WTC11 (cell line): ENCODE data around the gene OXNAD1. TPM values are rescaled to one million over a fixed set of nuclear protein-coding genes. Genes with fewer than 3 reads are reported as not detected.

ENCODE experiments used
- ATAC-seq: fragments of 200-7000 bp; cut with Tn5 transposase; 2 replicates; pipeline ENCODE4 v1.10.0; 2021; ENCODE audit warnings: mild to moderate bottlenecking, moderate library complexity
- CTCF ChIA-PET: fragments of 300-600 bp; sonication (Branson Sonifier 250); formaldehyde crosslinking; loops from one replicate; lab custom pipeline; 2021; ENCODE audit warnings: antibody characterized with exemption; lab: Charles Lee
- POLR2A ChIA-PET: fragments of 350-600 bp; sonication (Branson Sonifier 250); formaldehyde crosslinking; loops from one replicate; lab custom pipeline; 2021; ENCODE audit warnings: antibody characterized with exemption; lab: Charles Lee
- DNase-seq: peaks from one replicate; pipeline ENCODE4 v3.0.0; 2021; ENCODE audit warnings: low spot score
- H3K27ac Mint-ChIP-seq: 2 replicates; pipeline ENCODE4 v1.8.0; 2021; ENCODE audit warnings: mixed read lengths
- H3K27me3 Mint-ChIP-seq: 2 replicates; pipeline ENCODE4 v1.8.0; 2021; ENCODE audit warnings: low read depth, mild to moderate bottlenecking, moderate library complexity, mixed read lengths
- H3K36me3 Mint-ChIP-seq: 2 replicates; pipeline ENCODE4 v1.8.0; 2021; ENCODE audit warnings: mixed read lengths
- H3K4me1 Mint-ChIP-seq: 2 replicates; pipeline ENCODE4 v1.8.0; 2022; ENCODE audit warnings: mixed read lengths
- H3K4me3 Mint-ChIP-seq: 2 replicates; pipeline ENCODE4 v1.8.0; 2021; ENCODE audit warnings: mild to moderate bottlenecking, moderate library complexity, mixed read lengths
- H3K9me3 Mint-ChIP-seq: 2 replicates; pipeline ENCODE4 v1.8.0; 2021; ENCODE audit warnings: mixed read lengths
- AR ChIP-seq: fragments of 250-450 bp; sonication (Bioruptor Pico); IDR thresholded peaks from 2 replicates; pipeline ENCODE4 v1.9.0; 2021; ENCODE audit warnings: mild to moderate bottlenecking
- ATF1 ChIP-seq: sonication (generic); formaldehyde crosslinking; IDR thresholded peaks from 2 replicates; pipeline ENCODE4 v1.8.1; 2023; ENCODE audit warnings: mild to moderate bottlenecking, moderate library complexity, missing genetic modification reagents
- E2F5 ChIP-seq: sonication (generic); formaldehyde crosslinking; IDR thresholded peaks from 2 replicates; pipeline ENCODE4 v1.8.1; 2022; ENCODE audit warnings: mild to moderate bottlenecking, moderate library complexity, missing genetic modification reagents
- ELF4 ChIP-seq: sonication (generic); formaldehyde crosslinking; IDR thresholded peaks from 2 replicates; pipeline ENCODE4 v1.8.1; 2022; ENCODE audit warnings: low read depth, mild to moderate bottlenecking, moderate library complexity, missing genetic modification reagents
- FOXJ3 ChIP-seq: sonication (generic); formaldehyde crosslinking; IDR thresholded peaks from 2 replicates; pipeline ENCODE4 v1.9.0; 2021; ENCODE audit warnings: missing genetic modification reagents, mild to moderate bottlenecking, borderline replicate concordance
- FOXP1 ChIP-seq: sonication (generic); formaldehyde crosslinking; IDR thresholded peaks from 2 replicates; pipeline ENCODE4 v1.8.0; 2022; ENCODE audit warnings: missing genetic modification reagents, mild to moderate bottlenecking, moderate library complexity, borderline replicate concordance
- IRF1 ChIP-seq: sonication (generic); formaldehyde crosslinking; IDR thresholded peaks from 2 replicates; pipeline ENCODE4 v1.8.0; 2023; ENCODE audit warnings: missing genetic modification reagents
- KAT7 ChIP-seq: sonication (generic); formaldehyde crosslinking; IDR thresholded peaks from 2 replicates; pipeline ENCODE4 v1.8.1; 2023; ENCODE audit warnings: missing genetic modification reagents, mild to moderate bottlenecking, borderline replicate concordance
- OVOL2 ChIP-seq: fragments of 250-450 bp; sonication (Bioruptor Pico); IDR thresholded peaks from 2 replicates; pipeline ENCODE4 v1.9.0; 2021; ENCODE audit warnings: mild to moderate bottlenecking, borderline replicate concordance
- PREB ChIP-seq: sonication (generic); formaldehyde crosslinking; IDR thresholded peaks from 2 replicates; pipeline ENCODE4 v1.8.1; 2022; ENCODE audit warnings: mild to moderate bottlenecking, missing genetic modification reagents, moderate library complexity, borderline replicate concordance
- PRRX2 ChIP-seq: fragments of 250-450 bp; sonication (Bioruptor Pico); IDR thresholded peaks from 2 replicates; pipeline ENCODE4 v1.8.0; 2021; ENCODE audit warnings: mild to moderate bottlenecking
- RORB ChIP-seq: fragments of 250-450 bp; sonication (Bioruptor Pico); IDR thresholded peaks from 2 replicates; pipeline ENCODE4 v1.9.0; 2021; ENCODE audit warnings: mild to moderate bottlenecking
- SMAD3 ChIP-seq: sonication (generic); formaldehyde crosslinking; IDR thresholded peaks from 2 replicates; pipeline ENCODE4 v1.8.0; 2022; ENCODE audit warnings: missing genetic modification reagents, mild to moderate bottlenecking, borderline replicate concordance
- ZNF219 ChIP-seq: sonication (generic); formaldehyde crosslinking; IDR thresholded peaks from 2 replicates; pipeline ENCODE4 v1.8.0; 2023; ENCODE audit warnings: missing genetic modification reagents, mild to moderate bottlenecking, borderline replicate concordance
- ZNF423 ChIP-seq: fragments of 250-450 bp; sonication (Bioruptor Pico); IDR thresholded peaks from 2 replicates; pipeline ENCODE4 v2.1.2; 2022; ENCODE audit warnings: mild to moderate bottlenecking, moderate library complexity
- ZNF512 ChIP-seq: sonication (generic); formaldehyde crosslinking; IDR thresholded peaks from 2 replicates; pipeline ENCODE4 v1.8.1; 2022; ENCODE audit warnings: missing genetic modification reagents, borderline replicate concordance
- total RNA-seq: library from RNA; stranded (reverse); gene quantifications from 3 replicates; pipeline ENCODE4 v1.2.3, GENCODE V29; 2021
- TF ChIP-seq, protein P1 (sequence below): sonication (generic); formaldehyde crosslinking; conservative IDR thresholded peaks from 2 replicates; pipeline ENCODE4 v1.8.1; 2022; ENCODE audit warnings: mild to moderate bottlenecking, missing genetic modification reagents
- TF ChIP-seq, protein P2 (sequence below): fragments of 250-450 bp; sonication (Bioruptor Pico); IDR thresholded peaks from 2 replicates; pipeline ENCODE4 v1.9.0; 2021; ENCODE audit warnings: mild to moderate bottlenecking, borderline replicate concordance

The OXNAD1 gene
- total RNA-seq, 1 experiment from 2014 or later = 21.7 TPM

- no peaks in the 10 kb centered on the region for H3K9me3 Mint-ChIP-seq
- ATAC-seq = no peak
- H3K4me3 Mint-ChIP-seq = no peak overlapping the region
- H3K36me3 Mint-ChIP-seq = peaks cover 6% of the 10 kb centered on the region
- H3K27me3 Mint-ChIP-seq = no peaks in the 10 kb centered on the region
- POLR2A ChIA-PET = no interaction called here
- no peak for DNase-seq
- CTCF ChIA-PET = interaction anchor here (2.7 kb wide), 1 partner anchor 32 kb away, joined by 10 read pairs; no protein-coding TSS in a partner anchor
- peaks cover 11% of the 10 kb centered on the region; the same call in 1 of the 2 replicates for H3K4me1 Mint-ChIP-seq
- TF ChIP-seq OVOL2 (CRISPR knock-in tag) (no peak), SMAD3 (CRISPR knock-in tag) (no peak), IRF1 (CRISPR knock-in tag) (no peak), KAT7 (CRISPR knock-in tag) (no peak), PRRX2 (CRISPR knock-in tag) (no peak), PREB (CRISPR knock-in tag) (no peak), ZNF423 (CRISPR knock-in tag) (no peak), FOXP1 (CRISPR knock-in tag) (no peak), RORB (CRISPR knock-in tag) (no peak)
- TF ChIP-seq, protein P1, sequence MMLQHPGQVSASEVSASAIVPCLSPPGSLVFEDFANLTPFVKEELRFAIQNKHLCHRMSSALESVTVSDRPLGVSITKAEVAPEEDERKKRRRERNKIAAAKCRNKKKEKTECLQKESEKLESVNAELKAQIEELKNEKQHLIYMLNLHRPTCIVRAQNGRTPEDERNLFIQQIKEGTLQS = no peak
- H3K27ac Mint-ChIP-seq = no peak overlapping the region; the same call in 1 of the 2 replicates
Observed at GRCh38 chr3:16322189-16322588, 57.2 kb downstream of the OXNAD1 start.

GRCh38 chr3:16323737-16324136, 58.7 kb downstream of the OXNAD1 start:
- TF ChIP-seq ELF4 (CRISPR knock-in tag) (no peak), E2F5 (CRISPR knock-in tag) (no peak), AR (CRISPR knock-in tag) (no peak), ZNF423 (CRISPR knock-in tag) (no peak), ZNF512 (no peak), ZNF219 (CRISPR knock-in tag) (no peak), FOXJ3 (CRISPR knock-in tag) (no peak), ATF1 (CRISPR knock-in tag) (no peak)
- TF ChIP-seq, protein P2, sequence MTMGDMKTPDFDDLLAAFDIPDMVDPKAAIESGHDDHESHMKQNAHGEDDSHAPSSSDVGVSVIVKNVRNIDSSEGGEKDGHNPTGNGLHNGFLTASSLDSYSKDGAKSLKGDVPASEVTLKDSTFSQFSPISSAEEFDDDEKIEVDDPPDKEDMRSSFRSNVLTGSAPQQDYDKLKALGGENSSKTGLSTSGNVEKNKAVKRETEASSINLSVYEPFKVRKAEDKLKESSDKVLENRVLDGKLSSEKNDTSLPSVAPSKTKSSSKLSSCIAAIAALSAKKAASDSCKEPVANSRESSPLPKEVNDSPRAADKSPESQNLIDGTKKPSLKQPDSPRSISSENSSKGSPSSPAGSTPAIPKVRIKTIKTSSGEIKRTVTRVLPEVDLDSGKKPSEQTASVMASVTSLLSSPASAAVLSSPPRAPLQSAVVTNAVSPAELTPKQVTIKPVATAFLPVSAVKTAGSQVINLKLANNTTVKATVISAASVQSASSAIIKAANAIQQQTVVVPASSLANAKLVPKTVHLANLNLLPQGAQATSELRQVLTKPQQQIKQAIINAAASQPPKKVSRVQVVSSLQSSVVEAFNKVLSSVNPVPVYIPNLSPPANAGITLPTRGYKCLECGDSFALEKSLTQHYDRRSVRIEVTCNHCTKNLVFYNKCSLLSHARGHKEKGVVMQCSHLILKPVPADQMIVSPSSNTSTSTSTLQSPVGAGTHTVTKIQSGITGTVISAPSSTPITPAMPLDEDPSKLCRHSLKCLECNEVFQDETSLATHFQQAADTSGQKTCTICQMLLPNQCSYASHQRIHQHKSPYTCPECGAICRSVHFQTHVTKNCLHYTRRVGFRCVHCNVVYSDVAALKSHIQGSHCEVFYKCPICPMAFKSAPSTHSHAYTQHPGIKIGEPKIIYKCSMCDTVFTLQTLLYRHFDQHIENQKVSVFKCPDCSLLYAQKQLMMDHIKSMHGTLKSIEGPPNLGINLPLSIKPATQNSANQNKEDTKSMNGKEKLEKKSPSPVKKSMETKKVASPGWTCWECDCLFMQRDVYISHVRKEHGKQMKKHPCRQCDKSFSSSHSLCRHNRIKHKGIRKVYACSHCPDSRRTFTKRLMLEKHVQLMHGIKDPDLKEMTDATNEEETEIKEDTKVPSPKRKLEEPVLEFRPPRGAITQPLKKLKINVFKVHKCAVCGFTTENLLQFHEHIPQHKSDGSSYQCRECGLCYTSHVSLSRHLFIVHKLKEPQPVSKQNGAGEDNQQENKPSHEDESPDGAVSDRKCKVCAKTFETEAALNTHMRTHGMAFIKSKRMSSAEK = no peak
- H3K27ac Mint-ChIP-seq = no peak overlapping the region
- peaks cover 6% of the 10 kb centered on the region for H3K36me3 Mint-ChIP-seq
- H3K4me1 Mint-ChIP-seq = peaks cover 8% of the 10 kb centered on the region; the same call in 1 of the 2 replicates
- ChIA-PET POLR2A (no interaction called here), CTCF (interaction anchor here (2.7 kb wide), 1 partner anchor 33 kb away, joined by 10 read pairs; no protein-coding TSS in a partner anchor)
- no peak for ATAC-seq
- H3K4me3 Mint-ChIP-seq = no peak overlapping the region
- H3K27me3 Mint-ChIP-seq = no peaks in the 10 kb centered on the region
- no peaks in the 10 kb centered on the region for H3K9me3 Mint-ChIP-seq
- DNase-seq = no peak
